Endothelial cell (in vitro differentiated cells): Measurements from ENCODE around the gene KREMEN1. TPM values are rescaled to one million over a fixed set of nuclear protein-coding genes. Genes with fewer than 3 reads are reported as not detected.

Source experiments
- DNase-seq: peaks from one replicate; pipeline ENCODE4 v3.0.0; 2021; ENCODE audit warnings: low spot score
- H3K27ac Mint-ChIP-seq: one replicate; pipeline ENCODE4 v1.8.0; 2021; ENCODE audit warnings: mixed read lengths, inconsistent platforms; ENCODE audit not compliant: unreplicated experiment
- H3K27me3 Mint-ChIP-seq: one replicate; pipeline ENCODE4 v1.8.0; 2021; ENCODE audit warnings: mild to moderate bottlenecking, moderate library complexity, mixed read lengths, inconsistent platforms; ENCODE audit not compliant: unreplicated experiment
- H3K36me3 Mint-ChIP-seq: one replicate; pipeline ENCODE4 v1.8.0; 2021; ENCODE audit warnings: mild to moderate bottlenecking, low read depth, mixed read lengths, inconsistent platforms; ENCODE audit not compliant: unreplicated experiment
- H3K4me1 Mint-ChIP-seq: one replicate; pipeline ENCODE4 v1.8.0; 2021; ENCODE audit warnings: mild to moderate bottlenecking, mixed read lengths, inconsistent platforms; ENCODE audit not compliant: unreplicated experiment
- H3K4me3 Mint-ChIP-seq: one replicate; pipeline ENCODE4 v1.8.0; 2021; ENCODE audit warnings: mild to moderate bottlenecking, mixed read lengths, inconsistent platforms; ENCODE audit not compliant: unreplicated experiment
- H3K9me3 Mint-ChIP-seq: one replicate; pipeline ENCODE4 v1.8.0; 2021; ENCODE audit warnings: mixed read lengths, inconsistent platforms; ENCODE audit not compliant: unreplicated experiment
- total RNA-seq: library from RNA; stranded (reverse); fragmentation: NEBNext Ultra II Directional; extraction: Animal tissue kit (Norgen Biotek cat#: 25700); gene quantifications from one replicate; pipeline ENCODE4 v1.2.1, GENCODE V29; 2021; ENCODE audit not compliant: unreplicated experiment
- TF ChIP-seq, protein P1 (sequence below): fragments of 200-600 bp; sonication (generic); IDR thresholded peaks from one replicate; pipeline ENCODE4 v1.5.0; 2021; ENCODE audit warnings: antibody characterized with exemption; ENCODE audit not compliant: unreplicated experiment

The KREMEN1 gene
- total RNA-seq, 1 donor from 2014 or later: 3.1 TPM

DNA sequence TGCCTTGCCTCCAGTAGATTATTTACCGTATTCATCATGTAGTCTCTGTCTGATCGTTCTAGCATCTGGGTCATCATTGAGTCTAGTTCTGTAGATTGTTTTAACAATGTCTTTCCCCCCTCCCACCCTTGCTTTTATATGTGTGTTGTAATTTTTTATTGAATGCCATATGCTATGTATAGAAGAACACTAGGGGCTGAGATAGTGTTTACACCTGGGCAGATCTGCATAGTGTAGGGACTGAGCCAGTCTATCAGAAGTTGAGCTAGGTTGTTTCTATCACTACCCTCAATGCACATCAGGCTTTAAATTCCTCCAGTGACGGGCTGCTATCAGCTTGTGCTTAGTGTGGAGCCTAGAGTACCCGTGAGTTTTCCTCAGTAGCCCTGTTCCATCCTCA, 61.6 kb downstream of the KREMEN1 start:
- H3K9me3 Mint-ChIP-seq: no peaks in the 10 kb centered on the region
- H3K36me3 Mint-ChIP-seq: no peaks in the 10 kb centered on the region
- H3K4me1 Mint-ChIP-seq: peaks cover 11% of the 10 kb centered on the region
- TF ChIP-seq, protein P1, sequence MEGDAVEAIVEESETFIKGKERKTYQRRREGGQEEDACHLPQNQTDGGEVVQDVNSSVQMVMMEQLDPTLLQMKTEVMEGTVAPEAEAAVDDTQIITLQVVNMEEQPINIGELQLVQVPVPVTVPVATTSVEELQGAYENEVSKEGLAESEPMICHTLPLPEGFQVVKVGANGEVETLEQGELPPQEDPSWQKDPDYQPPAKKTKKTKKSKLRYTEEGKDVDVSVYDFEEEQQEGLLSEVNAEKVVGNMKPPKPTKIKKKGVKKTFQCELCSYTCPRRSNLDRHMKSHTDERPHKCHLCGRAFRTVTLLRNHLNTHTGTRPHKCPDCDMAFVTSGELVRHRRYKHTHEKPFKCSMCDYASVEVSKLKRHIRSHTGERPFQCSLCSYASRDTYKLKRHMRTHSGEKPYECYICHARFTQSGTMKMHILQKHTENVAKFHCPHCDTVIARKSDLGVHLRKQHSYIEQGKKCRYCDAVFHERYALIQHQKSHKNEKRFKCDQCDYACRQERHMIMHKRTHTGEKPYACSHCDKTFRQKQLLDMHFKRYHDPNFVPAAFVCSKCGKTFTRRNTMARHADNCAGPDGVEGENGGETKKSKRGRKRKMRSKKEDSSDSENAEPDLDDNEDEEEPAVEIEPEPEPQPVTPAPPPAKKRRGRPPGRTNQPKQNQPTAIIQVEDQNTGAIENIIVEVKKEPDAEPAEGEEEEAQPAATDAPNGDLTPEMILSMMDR: no peak
- H3K27me3 Mint-ChIP-seq: no peaks in the 10 kb centered on the region
- H3K4me3 Mint-ChIP-seq: no peak overlapping the region
- DNase-seq: no peak
- H3K27ac Mint-ChIP-seq: no peak overlapping the region

DNA sequence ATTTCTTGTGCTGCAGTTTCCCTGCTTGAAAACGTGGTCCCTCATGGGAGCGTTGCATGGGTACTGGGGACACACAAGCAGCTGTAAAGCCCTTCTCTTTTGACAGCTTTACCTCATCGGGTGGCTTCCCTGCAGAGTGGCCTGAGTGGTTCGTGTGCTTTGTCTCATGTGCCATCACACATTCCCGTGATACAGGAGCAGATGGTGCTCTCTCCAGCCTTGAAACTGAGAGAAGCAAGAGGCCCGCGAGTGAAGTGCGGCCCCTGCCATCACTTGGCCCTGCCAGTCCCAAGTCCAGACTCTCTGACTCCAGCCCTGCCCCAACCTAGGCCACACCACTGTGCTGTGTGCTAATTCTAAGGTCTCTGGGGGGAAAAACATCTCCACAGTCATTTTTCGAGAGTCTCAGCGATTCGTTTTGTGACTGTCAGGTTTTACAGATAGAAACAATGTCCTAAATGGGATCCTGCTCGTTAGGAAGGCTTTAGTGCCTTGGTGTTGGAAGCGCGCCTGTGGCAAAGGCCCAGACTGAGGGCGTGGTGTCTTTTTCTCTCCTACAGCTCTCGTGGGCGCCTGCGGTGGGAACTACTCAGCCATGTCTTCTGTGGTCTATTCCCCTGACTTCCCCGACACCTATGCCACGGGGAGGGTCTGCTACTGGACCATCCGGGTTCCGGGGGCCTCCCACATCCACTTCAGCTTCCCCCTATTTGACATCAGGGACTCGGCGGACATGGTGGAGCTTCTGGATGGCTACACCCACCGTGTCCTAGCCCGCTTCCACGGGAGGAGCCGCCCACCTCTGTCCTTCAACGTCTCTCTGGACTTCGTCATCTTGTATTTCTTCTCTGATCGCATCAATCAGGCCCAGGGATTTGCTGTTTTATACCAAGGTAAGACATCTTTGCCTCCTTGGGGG, 64.2 kb downstream of the KREMEN1 start:
- no peaks in the 10 kb centered on the region for H3K27me3 Mint-ChIP-seq
- no peaks in the 10 kb centered on the region for H3K9me3 Mint-ChIP-seq
- no peak for DNase-seq
- no peaks in the 10 kb centered on the region for H3K36me3 Mint-ChIP-seq
- no peak overlapping the region for H3K4me3 Mint-ChIP-seq
- no peak overlapping the region for H3K27ac Mint-ChIP-seq
- TF ChIP-seq, protein P1: no peak
- peaks cover 17% of the 10 kb centered on the region for H3K4me1 Mint-ChIP-seq

DNA sequence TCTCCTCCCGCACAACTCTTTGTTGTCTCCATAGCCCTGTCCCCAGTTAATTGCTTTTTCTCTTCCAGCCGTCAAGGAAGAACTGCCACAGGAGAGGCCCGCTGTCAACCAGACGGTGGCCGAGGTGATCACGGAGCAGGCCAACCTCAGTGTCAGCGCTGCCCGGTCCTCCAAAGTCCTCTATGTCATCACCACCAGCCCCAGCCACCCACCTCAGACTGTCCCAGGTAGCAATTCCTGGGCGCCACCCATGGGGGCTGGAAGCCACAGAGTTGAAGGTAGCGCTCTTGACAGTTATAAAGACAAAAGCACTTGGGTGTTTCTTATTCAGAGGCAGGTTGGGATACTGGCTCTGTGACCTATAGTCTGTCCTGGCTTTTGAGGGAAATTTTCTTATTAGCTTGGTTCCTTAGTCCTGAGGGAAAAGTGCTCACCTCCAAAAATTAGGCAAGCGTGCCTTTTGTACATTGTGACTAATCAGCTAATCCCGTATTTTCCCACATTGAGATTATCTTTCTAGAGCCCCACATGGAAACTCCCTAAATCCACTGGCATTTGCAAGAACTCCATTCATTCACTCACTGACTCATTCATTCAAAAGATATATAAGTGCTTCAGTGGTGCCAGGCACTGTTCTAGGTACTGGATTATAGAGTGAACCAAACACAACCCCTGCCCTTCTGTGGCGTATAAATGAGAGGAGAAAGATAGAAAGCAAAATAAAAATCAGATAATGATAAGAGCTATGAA, 65.9 kb downstream of the KREMEN1 start:
- H3K9me3 Mint-ChIP-seq: no peaks in the 10 kb centered on the region
- TF ChIP-seq, protein P1: no peak
- no peak overlapping the region for H3K4me3 Mint-ChIP-seq
- DNase-seq: no peak
- H3K4me1 Mint-ChIP-seq: peaks cover 17% of the 10 kb centered on the region
- H3K36me3 Mint-ChIP-seq: no peaks in the 10 kb centered on the region
- H3K27me3 Mint-ChIP-seq: peaks cover 2% of the 10 kb centered on the region
- no peak overlapping the region for H3K27ac Mint-ChIP-seq

DNA sequence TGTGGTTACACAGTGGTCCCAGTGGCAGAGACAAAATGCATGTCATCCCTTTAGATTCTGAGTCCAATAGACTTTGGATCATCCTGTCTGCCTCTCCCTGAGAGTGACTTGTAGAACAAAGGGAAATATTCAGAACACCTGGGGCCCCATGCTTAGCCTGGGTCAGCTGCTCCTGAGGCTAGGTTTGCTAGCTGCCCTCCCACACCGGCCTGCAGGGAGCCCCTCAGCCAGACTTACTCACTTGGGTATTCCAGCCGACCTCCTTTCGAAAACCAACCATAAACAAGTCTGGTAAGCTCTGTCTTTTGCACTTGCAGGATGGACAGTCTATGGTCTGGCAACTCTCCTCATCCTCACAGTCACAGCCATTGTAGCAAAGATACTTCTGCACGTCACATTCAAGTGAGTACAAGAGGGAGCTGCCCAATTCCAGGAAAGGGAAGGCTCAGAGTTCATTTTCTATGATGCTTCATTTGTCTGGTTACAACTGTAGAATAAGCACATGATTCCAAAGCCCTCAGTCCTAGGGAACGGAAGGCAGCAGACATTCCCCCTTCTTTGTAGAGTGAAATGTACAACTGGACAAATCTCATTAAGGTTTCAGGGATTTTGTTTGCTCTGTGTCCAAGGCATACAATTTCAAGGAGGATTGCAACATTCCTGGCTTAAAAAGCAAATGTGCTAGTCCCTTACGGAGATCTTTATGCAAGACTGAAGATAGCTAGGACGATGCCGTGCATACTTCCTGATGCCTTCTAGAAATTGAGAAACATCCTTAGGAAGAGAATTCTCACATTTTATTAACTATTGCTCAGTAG, 67.3 kb downstream of the KREMEN1 start:
- H3K9me3 Mint-ChIP-seq: no peaks in the 10 kb centered on the region
- TF ChIP-seq, protein P1: no peak
- H3K4me3 Mint-ChIP-seq: no peak overlapping the region
- peaks cover 2% of the 10 kb centered on the region for H3K27me3 Mint-ChIP-seq
- no peak for DNase-seq
- H3K36me3 Mint-ChIP-seq: no peaks in the 10 kb centered on the region
- no peak overlapping the region for H3K27ac Mint-ChIP-seq
- peaks cover 12% of the 10 kb centered on the region for H3K4me1 Mint-ChIP-seq
